Kidney epithelial cell (primary cell): ENCODE results near the gene FKBP10. TPM values are rescaled to one million over a fixed set of nuclear protein-coding genes. Genes with fewer than 3 reads are reported as not detected.

Experiments used
- DNase-seq: peaks from one replicate; pipeline ENCODE4 v3.0.0-alpha.2; 2010; ENCODE audit warnings: low read depth
- H3K27me3 ChIP-seq: 2 replicates; pipeline ENCODE4 v1.6.0; 2011; ENCODE audit warnings: low read length; ENCODE audit not compliant: control insufficient read depth, insufficient read depth
- H3K36me3 ChIP-seq: 2 replicates; pipeline ENCODE4 v1.5.1; 2011; ENCODE audit warnings: low read length; ENCODE audit not compliant: control insufficient read depth, insufficient read depth
- H3K4me3 ChIP-seq: 2 replicates; pipeline ENCODE4 v1.5.1; 2011; ENCODE audit warnings: low read depth, mild to moderate bottlenecking, control low read depth, low read length
- total RNA-seq: library from RNA; depleted of rRNA; stranded (reverse); fragments of >200 nt; gene quantifications from 2 replicates; pipeline ENCODE4 v1.2.3, GENCODE V29; 2015
- TF ChIP-seq, protein P1 (sequence below): IDR thresholded peaks from 2 replicates; pipeline ENCODE4 v1.5.1; 2011; ENCODE audit warnings: mild to moderate bottlenecking, moderate library complexity, low read length, control low read depth, inconsistent platforms; ENCODE audit not compliant: insufficient read depth, poor library complexity, severe bottlenecking

FKBP10 gene
- total RNA-seq, 1 donor from 2014 or later: 157 TPM

DNA sequence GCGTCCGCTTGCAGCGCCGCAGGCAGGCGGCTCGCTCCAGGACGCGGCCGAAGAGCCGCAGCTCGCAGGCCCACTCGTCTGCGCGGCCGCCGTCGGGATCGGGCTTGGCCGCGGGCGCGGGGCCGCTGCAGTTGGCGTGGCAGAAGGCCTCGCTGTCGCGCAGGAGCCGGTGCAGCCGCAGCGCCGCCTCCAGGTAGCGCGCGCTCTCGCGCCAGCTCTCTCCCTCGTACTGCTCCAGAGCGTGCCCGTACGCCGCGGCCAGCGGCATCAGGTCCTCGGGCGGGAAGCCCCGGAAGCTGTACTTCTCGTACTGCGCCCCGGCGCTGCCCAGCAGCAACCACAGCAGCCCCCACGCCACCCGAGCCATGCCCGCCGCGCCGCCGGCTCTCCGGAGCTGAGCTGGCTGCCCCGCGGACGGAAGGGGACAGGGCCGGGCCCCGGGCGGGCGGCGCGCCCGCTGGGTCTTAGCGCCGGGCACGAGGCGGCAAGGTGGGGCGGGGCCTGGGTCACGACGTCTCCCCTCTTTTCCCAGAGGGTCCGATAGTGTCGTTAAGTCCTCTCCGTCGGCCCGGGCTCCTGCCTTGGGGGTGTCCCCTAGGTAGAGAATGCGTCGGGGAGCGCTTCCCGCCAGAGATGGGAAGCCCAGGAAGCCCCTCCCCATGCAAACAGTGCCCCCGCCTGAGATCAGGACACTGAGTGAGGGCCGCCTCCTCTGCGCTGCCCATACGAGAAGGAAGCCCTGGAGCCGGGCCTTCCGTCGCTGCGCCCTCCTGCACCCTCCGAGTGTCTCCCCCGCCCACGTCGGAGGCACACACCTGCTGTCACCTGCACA lies 1.0 kb upstream of the FKBP10 start, which contains the start of gene P3H4:
TSS of gene P3H4 (minus strand) at position 401 of the 832 bp plus-strand sequence. CDS start at position 367, 34 bp downstream.
- no peaks in the 10 kb centered on the region for H3K36me3 ChIP-seq
- no peak for DNase-seq
- H3K27me3 ChIP-seq: no peaks in the 10 kb centered on the region
- H3K4me3 ChIP-seq: peak within 1 kb of the TSS; percentile 74
- TF ChIP-seq, protein P1, sequence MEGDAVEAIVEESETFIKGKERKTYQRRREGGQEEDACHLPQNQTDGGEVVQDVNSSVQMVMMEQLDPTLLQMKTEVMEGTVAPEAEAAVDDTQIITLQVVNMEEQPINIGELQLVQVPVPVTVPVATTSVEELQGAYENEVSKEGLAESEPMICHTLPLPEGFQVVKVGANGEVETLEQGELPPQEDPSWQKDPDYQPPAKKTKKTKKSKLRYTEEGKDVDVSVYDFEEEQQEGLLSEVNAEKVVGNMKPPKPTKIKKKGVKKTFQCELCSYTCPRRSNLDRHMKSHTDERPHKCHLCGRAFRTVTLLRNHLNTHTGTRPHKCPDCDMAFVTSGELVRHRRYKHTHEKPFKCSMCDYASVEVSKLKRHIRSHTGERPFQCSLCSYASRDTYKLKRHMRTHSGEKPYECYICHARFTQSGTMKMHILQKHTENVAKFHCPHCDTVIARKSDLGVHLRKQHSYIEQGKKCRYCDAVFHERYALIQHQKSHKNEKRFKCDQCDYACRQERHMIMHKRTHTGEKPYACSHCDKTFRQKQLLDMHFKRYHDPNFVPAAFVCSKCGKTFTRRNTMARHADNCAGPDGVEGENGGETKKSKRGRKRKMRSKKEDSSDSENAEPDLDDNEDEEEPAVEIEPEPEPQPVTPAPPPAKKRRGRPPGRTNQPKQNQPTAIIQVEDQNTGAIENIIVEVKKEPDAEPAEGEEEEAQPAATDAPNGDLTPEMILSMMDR: peak; percentile 58

DNA sequence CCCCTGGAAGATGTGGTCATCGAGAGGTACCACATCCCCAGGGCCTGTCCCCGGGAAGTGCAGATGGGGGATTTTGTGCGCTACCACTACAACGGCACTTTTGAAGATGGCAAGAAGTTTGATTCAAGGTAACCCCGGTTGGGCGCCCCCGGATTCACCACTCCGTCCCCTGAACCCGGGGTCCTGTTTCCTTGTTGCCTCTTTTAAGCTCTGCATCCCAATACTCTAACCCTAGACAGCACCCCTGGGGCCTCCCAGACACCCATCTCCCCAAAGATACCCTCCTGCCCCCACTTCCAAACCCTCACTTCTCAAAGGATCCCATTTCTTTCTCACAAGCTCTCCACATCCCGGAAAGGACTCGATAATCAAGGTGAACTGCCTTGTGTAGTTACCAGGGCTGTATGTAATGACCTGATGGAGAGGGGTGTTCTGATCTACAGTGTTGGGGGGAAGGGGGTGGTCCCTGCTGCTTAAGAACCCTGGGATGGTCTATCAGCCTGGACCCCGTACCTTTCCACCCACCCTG lies 412 bp downstream of the FKBP10 start:
- H3K36me3 ChIP-seq: no peaks in the 10 kb centered on the region
- H3K4me3 ChIP-seq: peak overlapping the region; percentile 74
- no peak for DNase-seq
- no peaks in the 10 kb centered on the region for H3K27me3 ChIP-seq
- TF ChIP-seq, protein P1: no peak

DNA sequence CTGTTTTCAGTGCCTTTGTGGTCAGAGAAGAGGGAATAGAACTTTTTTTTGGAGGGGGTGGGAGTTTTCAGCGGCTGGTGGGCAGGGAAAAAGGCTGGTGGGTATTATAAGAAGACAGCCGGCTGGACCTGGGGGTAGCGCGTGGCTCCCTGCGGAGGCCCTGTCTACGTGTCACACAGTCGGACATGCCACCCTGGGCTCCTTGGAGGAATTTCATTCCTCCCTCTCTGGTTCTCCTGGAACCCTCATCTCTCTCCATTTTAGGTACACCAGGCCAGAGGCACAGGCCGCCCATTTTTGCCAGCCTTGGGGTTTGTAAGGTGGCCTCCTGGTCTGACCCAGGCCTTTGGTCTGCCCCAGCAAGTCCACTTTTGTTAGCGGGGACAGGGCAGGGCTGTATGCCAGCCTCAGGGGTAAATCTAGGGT lies 908 bp downstream of the FKBP10 start:
- Histone ChIP-seq H3K4me3 (peak overlapping the region; percentile 74), H3K36me3 (no peaks in the 10 kb centered on the region), H3K27me3 (no peaks in the 10 kb centered on the region)
- TF ChIP-seq, protein P1: no peak
- no peak for DNase-seq

DNA sequence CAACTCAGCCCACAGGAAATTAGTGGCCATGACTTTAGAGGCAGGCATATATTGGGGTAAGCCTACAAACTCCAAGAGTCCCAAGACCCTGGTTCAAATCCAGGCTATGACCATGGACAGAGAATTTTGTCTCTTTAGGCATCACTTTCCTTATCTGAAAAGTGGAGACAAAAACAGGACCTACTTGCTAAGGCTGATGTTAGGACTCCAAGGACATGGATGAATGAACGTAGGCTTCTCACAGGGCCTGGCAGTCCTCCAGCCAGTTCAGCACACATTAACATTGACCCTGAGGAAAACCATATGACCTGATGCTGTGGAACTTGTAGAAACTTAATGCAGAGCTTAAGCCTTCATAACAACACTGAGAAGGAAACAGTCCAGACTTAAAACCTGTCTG lies 1.4 kb downstream of the FKBP10 start:
- Histone ChIP-seq H3K27me3 (no peaks in the 10 kb centered on the region), H3K36me3 (no peaks in the 10 kb centered on the region), H3K4me3 (no peak overlapping the region)
- no peak for DNase-seq
- TF ChIP-seq, protein P1: no peak

DNA sequence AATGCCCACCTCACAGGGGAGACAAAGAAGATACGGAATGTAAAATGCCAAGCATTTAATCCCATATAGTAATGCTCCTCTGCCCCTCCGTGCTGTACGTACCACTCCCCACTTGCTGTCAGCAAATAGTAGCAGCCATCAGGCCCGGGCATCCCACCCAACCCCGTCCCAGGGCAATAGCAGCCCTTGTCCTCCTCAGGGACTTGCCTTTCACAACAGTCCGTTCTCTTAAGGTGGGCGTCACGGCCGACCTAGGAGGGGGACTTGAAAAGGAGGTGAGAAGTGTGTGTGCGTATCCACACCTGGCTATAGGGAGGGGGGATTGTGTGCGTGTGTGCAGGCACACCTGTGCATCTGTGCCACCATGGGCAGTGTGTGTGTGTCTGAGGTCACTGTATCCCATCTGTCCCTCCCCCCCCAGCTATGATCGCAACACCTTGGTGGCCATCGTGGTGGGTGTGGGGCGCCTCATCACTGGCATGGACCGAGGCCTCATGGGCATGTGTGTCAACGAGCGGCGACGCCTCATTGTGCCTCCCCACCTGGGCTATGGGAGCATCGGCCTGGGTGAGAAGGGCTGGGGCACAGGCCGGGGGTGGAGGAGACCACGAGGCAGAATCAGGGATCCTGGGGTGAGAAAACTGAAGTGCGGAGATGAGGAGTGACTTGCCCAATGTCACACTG lies 4.0 kb downstream of the FKBP10 start:
- TF ChIP-seq, protein P1: no peak
- Histone ChIP-seq H3K4me3 (no peak overlapping the region), H3K36me3 (no peaks in the 10 kb centered on the region), H3K27me3 (no peaks in the 10 kb centered on the region)
- no peak for DNase-seq
